ENCODE measurements around the gene ACTG1.

The ACTG1 gene

DNA sequence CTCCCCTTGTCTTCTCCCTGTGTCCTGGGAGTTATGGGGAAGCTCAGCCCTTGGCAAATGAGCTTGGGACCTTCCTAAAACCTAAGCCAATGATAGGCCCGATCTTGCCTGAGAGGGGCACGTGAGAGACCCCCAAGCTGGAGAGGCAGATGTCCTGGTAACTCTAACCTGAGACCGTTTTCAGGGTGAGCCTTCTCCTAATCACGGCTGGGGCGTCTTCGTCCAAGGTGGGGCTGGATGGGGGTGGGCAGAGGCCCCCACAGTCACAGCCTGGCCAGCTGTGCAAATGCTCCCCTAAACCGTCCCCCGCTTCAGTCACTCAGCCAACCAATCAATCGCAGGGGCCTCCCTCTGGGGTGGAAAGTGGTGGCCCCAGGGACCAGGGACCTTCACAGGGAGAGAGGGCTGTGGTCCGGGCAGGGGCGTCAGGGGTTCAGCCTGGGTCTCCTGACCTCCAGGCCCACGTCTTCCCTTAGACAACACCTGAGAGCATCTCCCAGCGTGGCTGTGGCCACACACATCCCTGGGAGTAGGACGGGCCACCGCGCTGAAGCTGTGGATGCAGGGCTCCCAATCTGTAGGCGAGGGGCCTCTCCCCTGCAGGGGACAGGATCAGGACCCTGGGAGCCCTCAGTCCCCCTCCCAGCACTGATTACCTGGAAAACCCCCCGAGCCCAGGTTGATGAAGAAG lies 30.6 kb downstream of the ACTG1 start:
- DNase-seq (ENCODE audit: low read depth): no peak

DNA sequence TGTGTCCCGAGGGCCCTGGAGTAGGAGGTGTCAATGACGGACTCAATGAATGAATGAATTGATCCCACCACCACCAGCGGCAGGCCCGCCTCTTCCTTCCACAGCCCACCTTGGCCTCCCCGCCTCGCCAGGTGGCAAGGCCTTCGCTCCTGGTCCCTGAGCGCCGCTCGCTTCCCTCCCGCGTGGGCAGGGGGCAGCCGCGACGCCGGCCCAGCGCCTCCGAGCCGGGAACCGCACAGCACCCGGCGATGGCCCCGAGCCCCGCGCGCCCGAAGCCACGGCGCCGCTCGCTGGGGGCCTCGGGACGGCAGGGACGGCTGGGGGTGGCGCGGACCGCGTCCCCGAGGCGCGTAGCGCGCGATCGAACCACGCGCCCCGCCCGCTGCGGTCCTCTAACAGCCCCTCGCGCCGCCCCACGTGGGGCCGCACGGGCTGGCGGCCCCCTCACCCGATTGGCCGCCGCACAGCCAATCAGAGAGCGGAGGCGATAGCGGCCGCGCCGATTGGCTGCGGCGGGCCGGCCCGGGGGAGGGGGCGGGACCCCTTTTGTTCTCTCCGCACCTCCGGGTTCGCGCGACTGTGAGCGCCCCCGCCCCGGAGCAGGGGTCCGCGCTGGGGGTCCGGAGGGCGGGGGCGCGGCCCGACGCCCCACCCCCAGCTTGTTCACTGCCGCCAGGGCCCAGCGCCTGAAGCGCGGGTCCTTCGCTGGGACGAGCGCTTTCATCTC lies 31.4 kb downstream of the ACTG1 start:
- peak; percentile 44 for DNase-seq (ENCODE audit: low read depth)

DNA sequence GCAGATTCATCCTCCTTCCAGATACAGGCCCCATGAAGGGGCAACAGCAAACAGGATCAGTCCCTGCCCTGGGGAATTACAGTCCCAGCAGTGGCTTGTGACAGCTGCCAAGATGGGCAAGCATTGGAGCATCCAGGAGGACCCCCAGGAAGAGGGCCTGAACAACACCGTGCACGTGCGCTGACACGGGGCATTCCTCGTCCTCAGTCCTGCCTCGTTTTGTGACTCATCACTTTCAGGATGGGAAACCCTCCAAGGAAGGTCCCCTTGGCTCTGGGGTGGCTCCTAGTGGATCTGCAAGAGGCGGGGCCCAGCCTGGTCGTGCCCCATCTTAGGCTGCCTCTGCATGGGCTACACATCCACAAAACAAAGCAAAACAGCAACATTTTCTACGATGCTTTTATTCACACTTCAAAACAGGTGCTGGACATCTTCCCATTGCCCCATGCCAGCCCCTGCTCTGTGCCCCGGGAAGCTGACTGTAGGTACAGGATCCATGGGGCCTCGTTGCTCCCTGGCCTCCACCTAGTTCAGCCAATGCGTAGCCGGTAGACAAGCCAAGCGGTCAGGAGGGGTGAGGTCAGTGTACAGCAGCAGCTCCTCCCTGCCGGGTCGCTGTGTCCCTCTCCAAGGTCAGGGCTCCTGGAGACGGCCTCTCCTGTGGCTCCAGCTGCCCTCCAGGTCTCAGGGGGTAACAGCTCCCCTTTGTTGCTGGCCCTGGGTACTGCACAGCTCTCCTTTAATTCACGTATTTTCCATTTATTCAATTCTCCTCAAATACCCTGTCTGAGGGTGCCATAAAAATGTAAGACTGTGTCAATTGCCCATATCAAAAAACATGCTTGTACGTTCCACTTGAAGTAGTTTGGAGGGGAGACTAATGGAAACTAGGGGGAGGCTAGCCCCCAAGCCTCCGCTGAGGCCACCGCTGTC lies 32.2 kb downstream of the ACTG1 start:
- DNase-seq (ENCODE audit: low read depth): no peak

DNA sequence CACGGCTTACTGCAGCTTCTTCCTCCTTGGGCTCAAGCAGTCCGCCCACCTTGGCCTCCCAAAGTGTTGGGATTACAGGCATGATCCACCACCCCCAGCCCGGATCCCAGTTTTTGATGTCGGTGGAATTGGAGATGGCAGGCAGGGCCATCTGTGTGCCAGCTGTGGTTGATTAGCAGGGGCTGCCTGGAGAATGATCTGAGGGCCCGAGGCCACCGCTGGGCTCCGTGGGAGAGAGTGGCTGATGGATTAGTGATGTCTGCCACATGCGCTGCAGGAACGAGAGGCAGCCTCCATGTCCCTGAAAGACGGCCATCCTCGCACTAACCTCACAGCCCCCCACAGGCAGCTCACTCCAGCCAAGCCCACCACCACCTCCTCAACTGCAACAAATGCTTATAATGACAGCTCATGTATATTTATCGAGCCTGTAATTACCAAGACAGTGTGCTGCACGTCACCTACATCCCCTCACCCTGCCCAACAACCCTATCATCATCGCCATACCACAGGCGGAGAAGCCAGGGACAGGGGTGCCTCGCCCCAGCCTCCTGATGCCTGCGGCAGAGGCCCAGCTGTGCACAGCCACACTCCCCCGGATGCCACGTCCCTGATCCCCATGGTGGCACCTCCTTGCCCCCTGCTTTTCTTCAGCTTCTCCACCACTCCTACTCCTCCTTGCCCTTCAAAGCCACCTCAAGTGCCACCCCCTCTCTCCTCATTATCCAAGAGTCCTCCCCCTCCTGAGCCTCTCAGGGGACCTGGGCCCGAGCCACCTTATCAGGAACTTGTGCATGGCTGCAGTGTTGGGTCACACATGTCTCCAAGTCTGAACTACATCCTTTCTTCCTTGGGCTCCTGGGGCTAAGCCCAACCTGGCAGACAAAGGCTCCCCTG lies 33.2 kb downstream of the ACTG1 start:
- no peak for DNase-seq (ENCODE audit: low read depth)

DNA sequence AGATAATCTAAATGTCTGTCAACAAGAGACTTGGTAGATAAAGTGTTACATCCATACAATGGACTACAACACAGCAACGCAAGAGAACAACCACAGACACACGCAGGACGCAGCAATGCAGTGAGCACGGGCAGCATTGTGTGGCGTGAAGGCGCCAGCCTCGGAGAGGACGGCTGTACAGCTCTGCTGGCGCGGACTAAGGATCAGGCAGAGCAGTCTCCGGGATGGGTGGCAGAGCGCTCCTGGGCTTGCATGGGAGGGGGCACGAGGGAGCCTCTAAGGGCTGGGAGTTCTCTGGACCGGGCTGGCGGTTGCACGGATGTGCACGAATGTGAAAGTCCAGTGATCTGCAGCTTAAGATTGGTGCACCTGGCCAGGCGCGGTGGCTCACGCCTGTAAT lies 34.5 kb downstream of the ACTG1 start:
- DNase-seq (ENCODE audit: low read depth): no peak

DNA sequence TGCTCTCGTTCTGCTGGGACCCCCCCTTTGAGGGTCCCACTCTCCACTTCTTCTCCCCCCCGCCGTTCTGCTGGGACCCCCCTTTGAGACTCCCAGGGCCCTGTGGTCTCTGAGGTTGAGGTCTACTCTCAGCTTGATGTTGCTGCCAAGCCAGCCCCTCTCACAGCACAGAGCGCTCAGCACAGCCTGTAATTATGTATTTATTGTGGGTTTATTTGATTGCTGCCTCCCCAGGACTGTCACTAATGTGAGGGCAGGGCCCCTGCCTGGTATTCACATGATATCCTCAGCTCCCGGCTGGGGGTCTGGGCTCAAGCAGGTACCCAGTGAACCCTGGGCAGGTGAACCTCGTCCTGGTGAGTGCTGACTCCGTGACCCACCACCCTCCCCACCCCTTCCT lies 35.4 kb downstream of the ACTG1 start:
- no peak for DNase-seq (ENCODE audit: low read depth)

DNA sequence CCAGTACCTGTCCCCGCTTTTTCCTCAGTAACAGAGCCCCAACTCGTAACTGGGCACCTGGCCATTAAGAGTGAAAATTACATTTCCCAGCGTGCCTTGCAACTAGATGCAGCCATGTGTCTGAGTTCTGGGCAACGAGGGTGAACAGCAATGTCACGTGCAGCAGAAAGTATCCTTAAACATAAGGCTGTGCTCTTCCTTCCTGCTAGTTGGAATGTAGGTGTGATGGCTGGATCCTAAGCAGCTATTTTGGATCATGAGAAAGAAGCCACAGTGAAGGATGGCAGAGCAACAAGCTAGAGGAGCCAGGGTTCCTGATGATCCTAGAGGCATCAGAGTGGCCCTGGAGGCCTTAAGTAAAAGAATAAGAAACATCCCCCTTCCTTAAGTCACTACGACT lies 36.0 kb downstream of the ACTG1 start:
- no peak for DNase-seq (ENCODE audit: low read depth)

DNA sequence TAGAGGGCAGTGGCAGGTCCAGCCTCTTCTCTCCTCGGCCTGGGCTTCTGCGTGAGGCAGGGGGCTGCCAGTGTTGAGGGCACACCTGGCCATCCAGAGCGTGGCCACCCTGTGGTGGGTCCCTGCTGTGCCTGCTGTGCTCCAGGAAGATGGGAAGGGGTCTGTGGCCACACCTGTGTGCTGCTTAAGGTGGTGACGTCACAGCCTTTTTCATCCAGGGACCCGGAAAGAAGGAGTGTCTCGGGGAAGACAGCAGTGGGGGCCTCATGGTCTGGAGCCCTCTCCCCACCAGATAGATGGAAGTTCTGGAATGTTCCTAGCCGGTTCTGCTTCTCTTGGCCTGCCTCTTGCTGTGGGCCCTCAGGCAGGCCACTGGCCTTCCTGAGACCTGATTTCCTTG lies 36.5 kb downstream of the ACTG1 start:
- no peak for DNase-seq (ENCODE audit: low read depth)

GRCh38 chr17:81474958-81475357 lies 37.6 kb downstream of the ACTG1 start:
- no peak for DNase-seq (ENCODE audit: low read depth)

GRCh38 chr17:81473019-81473418 lies 39.6 kb downstream of the ACTG1 start:
- DNase-seq (ENCODE audit: low read depth): no peak

DNA sequence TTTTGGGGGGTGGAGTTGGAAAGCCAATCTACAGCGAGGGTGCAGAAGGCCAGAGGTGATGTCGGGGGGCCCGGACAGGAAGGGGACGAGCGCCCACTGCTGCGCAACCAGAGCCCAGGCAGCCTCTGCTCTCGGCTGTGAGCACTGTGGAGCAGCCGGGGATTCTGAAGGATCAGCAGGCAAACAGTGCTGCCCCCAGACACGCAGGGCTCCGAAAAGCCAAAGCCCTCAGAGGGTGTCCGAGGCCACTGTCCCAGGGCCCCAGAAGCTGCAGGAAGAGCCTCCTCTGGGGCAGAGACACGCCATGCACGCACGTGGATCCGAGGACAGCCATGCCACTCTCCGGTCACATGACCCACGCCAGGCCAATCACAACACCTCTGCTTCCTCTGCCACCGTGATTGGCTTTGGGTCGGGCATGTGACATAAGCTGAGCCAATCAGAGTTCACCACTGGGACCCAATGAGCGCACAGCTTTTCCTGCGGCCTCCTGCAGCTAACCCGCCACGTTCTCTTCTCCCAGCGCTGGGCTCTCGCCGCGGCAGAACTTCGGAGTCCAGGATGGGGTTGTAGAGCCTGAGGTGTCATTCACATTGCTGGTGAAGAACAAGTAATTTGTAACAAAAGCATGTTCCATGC lies 40.7 kb downstream of the ACTG1 start:
- DNase-seq (ENCODE audit: low read depth): no peak

DNA sequence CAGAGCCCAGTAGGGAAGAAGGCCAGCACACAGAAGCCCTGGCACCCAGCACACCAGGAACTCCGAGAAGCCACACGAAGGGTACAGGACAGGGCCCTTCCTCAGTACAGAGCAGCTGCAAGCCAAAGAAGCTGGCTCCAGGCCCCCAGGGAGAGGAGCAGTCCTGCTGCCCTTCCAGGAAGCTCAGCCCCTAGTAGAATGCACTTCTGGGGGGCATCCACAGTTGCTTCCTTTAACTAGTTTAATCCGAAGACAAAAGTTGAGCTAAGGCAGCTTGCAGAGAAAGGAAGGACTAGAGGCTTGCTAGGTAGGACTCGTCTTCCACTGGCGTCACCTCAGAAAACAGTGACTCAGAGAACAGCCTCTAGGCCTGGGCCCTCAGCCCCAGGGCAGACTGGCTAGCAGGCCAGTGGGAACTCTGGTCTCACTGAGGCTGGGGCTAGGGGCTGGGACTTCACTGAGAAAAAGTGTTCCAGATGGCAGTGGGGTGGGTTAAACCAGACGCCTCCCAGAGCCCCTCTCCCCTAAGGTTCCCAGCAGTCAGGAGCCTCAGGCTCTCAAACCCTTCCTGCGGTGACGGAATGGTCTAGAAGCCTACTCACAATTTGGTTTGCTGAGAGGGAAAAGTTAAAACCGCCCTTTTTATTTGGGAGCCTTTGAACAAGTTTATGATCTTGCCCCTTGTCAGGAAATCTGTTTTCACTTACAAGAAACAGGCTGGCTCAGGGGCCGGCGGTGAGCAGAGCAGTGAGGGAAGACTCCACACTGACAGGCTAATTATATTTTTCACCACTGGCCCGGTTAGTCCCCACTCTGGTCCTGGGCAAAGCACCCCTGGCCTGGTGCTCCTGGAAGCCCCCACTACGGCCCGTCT lies 41.4 kb downstream of the ACTG1 start:
- no peak for DNase-seq (ENCODE audit: low read depth)

DNA sequence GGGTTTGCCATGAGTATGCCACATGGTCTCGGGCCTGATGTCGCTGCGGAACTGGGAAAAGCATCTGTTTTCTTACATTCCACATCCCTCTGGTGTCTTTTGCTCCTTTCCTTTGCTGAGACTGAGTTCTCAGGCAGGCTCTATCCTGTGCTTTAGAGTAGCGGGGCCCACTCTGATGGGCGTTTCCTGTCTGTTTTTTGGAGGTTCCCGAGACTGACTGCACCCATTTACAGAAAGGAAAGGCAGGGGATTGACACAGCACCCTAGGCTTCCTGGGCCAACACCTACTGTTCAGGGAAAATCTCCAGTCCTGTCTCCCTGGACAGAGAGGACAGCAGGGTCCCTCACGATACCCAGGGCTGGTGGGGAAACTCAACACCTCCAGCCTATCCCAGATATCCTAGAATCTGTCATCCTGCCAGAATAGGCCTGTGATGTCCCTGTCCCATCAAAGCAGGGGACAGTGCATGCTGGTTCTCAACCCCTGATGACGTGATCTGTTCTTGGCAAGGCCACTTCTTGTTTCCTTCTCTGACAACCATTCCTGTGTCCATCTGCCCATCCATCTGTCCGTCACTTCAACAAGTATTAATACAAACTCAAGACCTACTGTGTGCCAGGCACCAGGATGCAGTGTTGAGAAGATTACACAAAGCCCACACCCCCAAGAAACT lies 42.2 kb downstream of the ACTG1 start:
- no peak for DNase-seq (ENCODE audit: low read depth)

DNA sequence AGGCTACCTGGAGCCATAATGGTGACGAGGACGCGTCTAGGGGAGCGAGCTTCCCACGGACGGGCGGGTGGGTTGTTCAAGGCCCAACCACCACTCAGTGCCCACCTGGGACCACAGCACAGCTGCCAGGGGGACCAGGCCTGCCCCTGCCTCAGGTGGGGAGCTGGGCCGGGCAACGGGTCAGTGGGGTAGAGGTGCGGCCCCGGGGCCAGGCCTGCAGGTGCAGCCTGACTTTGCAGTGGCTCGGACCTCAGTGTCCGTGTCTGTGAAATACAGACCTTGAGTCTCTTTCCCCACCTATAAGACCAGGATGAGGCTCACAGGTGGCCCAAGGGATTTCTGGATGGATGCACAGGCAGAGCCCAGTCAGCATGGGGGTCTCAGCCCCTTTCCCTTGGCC lies 43.3 kb downstream of the ACTG1 start:
- no peak for DNase-seq (ENCODE audit: low read depth)

DNA sequence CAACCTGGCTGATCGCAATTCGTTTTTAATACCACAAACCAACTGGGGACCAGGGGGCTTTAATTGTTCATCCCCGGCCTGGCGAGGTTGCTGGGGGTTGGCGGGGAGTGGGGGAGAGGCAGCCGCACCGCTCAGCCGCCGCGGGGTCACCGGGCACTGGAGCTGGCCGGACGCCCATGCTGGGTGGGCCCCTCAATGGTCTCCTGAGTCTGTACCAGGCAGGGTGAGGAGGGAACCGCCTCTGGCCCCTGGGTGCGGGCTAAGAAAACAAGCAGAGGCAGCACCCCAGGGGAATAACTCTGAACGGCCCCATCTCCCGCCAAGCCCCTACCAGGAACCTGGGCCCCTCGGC lies 43.9 kb downstream of the ACTG1 start:
- DNase-seq (ENCODE audit: low read depth): no peak

- DNase-seq (ENCODE audit: low read depth): no peak
Observed at GRCh38 chr17:81468111-81468769, 44.4 kb downstream of the ACTG1 start.

DNA sequence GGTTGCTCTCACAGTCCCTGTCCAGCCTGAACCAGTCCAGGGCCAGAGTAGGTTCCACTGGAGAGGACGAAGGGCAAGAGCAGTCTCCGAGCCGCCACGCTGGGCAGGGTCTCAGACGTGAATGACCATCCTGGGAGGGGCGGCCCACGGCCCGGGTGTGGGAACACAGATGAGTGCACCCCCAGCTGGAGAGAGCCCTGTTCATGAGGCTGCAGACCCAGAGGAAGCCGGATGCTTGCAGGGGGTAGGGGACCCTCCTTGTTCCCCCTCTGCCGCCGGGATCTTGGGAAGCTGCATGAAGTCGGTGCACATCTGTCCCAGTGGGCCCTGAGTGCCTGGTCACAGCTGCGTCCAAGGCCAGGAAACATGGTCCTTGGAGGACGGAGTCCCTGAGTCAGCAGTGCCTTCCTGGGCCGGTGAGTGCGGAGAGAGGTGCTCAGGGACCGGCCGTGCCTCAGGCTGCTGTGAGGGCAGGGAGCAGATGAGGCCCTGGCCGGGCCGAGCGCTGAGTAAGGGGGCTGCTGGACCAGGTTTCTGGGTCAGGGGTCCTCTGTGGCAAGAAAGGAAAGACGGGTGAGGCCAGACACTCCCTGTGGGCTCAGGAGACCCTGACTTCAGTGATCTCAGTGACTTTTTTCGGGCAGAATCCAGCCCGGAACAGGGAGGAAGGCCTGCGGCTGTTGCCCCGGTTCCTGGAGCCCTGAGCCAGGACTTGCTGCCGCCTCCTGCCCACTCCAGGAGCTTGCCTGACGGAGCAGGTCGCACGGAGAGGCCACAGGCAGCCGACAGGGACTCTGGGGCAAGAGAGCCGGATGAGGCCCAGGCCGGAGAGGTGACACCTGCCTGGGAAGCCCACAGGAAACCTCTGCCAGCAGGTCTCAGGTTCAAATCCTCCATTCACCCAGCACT lies 45.8 kb downstream of the ACTG1 start:
- DNase-seq (ENCODE audit: low read depth): no peak

DNA sequence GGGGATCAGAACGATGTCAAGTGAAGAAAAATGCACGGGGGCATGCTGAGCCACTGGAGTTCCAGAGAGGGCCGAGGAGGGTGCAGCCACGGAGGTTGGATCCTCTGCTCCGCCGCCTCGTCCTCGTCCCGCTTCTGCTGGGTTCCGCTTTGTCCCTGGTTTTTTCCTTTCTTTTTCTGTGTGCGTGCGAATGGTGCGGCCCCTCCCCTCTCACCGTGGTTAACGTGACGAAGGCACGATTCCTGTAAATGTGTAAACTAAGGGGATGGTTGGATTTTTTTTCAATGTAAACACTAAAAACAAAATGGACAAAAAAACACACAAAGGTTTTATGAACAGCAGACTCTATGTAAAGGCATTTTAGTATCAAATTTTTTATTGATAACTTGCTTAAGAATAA lies 46.7 kb downstream of the ACTG1 start:
- no peak for DNase-seq (ENCODE audit: low read depth)

Data from T follicular helper cell (primary cell).